Dermis blood vessel endothelial cell (primary cell): Measurements from ENCODE around the gene GPR162. TPM values are rescaled to one million over a fixed set of nuclear protein-coding genes. Genes with fewer than 3 reads are reported as not detected.
"Not testable (repeated sequence)": the region's sequence is repeated elsewhere in the genome, so short reads cannot be mapped to it uniquely, and the experiment has no call there.

Source experiments
- DNase-seq: peaks from one replicate; pipeline ENCODE4 v3.0.0; 2010
- total RNA-seq: library from RNA; depleted of rRNA; stranded (reverse); fragments of >200 nt; gene quantifications from 2 replicates; pipeline ENCODE4 v1.2.3, GENCODE V29; 2014

Gene GPR162
- total RNA-seq, 1 donor from 2014 or later: 1.9 TPM

DNA sequence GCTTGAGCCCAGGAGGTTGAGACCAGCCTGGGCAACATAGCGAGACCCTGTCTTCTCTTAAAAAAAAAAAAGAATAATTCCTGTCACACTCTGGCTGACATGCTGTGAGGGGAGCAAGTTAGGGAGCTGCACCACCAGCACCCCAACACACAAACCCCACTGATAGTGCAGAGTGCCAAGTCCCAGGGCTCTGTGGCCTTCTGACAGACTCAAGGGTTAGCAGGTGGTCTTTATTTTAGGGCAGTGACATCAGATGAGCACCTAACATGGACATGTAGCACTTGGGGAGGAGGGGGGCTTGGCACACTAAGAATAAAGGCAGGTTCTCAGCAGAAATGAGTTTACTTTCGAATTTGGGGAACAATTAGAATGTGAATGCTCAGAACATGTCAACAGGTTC, 37.2 kb downstream of the GPR162 start:
- no peak for DNase-seq

DNA sequence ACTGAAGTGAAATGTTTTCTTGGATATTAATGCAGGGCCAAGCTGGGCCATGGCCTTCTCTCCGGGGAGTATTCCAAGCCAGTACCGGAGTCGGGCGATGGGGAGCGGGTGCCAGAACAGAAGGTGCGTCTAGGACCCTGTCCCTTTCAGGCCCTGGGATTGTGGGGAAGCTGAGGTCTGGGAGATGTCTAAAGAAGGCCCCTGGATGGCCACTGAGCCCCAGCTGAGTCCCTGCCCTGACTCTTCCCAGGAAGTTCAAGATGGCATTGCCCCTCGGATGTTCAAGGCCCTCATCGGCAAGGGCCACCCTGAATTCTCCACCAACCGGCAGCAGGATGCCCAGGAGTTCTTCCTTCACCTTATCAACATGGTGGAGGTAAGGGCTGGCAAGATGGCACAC, 38.5 kb downstream of the GPR162 start:
- no peak for DNase-seq

DNA sequence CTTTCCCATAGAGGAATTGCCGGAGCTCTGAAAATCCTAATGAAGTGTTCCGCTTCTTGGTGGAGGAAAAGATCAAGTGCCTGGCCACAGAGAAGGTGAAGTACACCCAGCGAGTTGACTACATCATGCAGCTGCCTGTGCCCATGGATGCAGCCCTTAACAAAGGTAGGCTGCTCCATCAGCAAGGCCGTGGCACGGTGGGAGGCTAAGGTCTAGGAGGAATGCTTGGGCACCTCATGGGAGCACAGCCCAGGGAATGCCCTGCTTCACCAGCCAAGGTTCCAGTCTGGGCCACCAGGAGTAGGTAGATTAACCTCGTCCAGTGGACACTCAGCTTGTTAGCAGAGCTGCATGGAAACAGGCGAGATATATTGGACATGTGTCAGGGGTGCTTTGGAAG, 39.3 kb downstream of the GPR162 start:
- no peak for DNase-seq

DNA sequence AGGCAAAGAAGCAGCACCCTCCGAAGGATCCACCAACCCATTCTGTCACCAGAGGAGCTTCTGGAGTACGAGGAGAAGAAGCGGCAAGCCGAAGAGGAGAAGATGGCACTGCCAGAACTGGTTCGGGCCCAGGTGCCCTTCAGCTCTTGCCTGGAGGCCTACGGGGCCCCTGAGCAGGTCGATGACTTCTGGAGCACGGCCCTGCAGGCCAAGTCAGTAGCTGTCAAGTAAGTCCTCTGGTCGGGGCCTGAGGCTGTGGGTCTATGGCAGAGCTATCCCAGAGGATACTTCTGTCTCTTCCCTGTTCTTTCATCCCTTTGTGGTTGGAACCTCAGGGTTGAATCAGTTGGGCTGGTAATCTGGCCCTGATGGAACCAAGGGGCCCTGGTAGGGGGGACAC, 39.8 kb downstream of the GPR162 start:
- no peak for DNase-seq

DNA sequence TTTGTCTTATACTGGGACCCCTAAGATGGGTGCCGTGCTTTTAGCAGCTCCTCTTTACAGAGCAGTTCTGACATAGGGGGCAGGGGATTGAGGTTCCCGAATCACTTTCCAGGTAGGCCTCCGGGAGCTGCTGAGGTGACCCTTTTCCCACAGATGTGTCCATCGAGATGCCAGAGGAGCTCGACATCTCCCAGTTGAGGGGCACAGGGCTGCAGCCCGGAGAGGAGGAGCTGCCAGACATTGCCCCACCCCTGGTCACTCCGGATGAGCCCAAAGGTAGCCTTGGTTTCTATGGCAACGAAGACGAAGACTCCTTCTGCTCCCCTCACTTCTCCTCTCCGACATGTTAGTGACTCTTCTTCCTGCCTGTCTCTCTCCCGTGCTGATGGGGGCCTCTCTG, 41.4 kb downstream of the GPR162 start:
- DNase-seq: no peak

DNA sequence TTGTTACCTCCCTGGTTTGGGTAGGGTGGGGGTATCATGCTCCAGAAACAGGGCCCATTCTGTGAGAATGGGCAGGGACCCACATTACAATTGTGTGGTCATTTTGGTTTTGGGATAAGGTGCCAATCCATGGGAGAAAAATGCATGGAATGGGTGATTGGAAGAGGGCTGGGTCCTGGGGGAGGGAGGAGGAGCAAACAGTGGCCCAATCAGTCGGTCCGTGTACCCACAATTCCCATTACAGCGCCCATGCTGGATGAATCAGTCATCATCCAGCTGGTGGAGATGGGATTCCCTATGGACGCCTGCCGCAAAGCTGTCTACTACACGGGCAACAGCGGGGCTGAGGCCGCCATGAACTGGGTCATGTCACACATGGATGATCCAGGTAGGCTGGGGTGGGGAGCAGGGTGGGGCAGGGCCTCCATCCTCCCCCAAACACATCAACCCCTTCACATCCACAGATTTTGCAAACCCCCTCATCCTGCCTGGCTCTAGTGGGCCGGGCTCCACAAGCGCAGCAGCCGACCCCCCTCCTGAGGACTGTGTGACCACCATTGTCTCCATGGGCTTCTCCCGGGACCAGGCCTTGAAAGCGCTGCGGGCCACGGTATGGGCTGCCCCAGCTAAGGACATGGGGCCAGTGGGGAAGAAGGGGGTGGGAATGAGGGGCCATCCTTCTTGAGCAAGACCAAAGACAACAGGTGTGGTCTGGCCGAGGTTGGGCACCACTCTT, 42.1 kb downstream of the GPR162 start:
- no peak for DNase-seq

DNA sequence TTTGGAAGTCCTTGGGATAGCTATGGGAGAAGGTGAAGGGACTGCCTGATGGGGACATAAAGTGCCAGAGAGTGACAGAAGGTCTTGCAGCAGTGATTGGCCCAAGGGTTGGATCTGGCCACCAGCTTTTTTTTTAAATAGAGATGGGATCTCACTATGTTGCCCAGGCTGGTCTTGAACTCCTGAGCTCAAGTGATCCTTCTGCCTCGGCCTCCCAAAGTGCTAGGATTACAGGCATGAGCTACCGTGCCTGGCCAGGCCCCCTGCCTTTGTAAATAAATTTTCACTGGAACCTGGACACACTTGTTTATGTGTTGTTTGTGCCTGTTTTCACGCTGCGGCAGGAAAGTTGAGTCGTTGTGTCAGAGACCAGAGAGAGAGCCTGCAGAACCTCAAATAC, 43.7 kb downstream of the GPR162 start:
- DNase-seq: not testable (repeated sequence)

DNA sequence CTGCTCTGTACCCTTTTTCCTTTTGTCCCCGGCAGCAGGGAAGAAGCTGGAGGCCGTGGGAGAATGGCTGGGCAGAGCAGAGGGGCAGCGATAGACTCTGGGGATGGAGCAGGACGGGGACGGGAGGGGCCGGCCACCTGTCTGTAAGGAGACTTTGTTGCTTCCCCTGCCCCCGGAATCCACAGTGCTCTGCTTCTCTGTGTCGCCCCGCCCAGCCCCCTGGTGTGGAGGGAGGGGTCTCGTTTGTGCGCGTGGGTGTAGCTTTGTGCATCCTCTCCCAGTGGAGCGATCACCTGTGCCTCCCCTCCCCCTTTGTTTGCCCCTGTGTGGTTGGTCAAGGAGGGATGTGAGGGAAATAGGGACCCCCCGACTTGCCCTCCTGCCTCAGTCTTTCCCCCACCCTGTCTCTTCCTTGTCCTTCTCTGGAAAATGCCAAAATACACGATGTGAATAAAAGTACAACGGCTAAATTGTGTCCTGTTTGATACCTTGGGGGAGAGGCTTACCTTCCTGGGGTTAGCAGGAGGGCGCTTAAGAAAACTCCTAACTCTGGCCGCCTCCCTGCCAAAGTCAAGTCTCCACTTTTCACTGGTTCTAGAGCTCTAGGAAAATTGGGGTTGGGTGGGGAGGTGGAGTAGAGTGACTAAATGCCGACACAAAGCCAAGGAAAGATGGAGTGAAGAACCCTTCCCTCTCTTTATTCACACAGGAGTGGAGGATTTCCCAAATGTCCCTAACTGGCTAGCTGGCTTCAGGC, 44.7 kb downstream of the GPR162 start:
- no peak for DNase-seq

DNA sequence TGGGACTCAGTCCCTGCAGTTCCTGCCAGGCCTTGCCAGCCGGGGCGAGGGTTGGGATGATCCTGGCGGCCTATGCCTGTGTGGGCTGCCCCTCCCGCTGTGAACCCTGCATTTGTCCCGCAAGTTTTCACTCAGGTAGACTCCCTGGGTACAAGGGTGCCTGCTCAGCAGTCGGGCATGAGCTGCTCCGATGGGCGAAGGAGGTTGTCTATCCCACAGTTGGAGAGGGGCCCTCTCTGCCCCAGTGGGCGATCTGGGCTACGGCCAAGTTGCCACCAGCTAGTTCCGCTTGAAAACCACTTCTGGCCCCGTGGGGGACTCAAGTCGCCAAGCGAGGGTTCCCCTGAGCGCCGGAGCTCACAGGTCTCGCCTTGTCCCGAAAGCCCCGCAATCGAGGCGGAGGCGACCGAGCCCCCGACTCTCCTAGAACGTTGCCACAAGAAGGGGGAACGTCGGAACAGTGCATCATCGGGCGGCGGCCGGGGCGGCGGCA, 45.3 kb downstream of the GPR162 start:
- no peak for DNase-seq

DNA sequence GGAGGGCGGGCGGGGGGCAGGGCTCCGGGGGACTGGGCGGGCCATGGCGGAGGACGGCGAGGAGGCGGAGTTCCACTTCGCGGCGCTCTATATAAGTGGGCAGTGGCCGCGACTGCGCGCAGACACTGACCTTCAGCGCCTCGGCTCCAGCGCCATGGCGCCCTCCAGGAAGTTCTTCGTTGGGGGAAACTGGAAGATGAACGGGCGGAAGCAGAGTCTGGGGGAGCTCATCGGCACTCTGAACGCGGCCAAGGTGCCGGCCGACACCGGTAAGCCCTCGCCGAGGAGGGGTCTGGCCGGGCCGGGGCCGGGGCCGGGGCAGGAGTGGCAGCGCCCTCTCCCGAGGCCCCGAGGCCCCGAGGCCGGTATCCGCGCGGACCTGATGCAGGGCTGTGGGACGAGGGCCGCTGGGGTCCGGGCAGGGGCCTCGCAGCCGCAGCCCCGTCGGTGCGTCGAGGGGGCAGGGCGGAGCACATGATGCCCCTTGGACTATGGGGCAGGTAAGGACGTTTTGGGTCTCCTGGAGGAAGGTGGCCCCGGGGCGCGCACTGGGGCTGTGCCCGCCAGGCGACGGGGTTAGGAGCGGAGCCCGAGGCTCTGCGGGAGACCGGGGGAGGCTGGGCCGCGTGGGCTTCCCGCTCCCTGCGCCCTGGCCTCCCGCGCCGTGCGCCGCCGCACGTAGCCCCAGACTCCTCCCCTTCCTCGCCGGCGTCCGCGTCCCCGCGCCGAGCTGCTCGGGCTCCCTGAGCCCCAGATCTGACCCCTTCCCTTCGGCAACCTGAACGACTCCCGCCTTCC, 46.0 kb downstream of the GPR162 start, which contains the start of gene TPI1:
Gene TPI1 (plus strand): TSS at position 119 of the 798 bp plus-strand sequence. CDS start 36 bp downstream, at position 155.
- peak; percentile 86 for DNase-seq

DNA sequence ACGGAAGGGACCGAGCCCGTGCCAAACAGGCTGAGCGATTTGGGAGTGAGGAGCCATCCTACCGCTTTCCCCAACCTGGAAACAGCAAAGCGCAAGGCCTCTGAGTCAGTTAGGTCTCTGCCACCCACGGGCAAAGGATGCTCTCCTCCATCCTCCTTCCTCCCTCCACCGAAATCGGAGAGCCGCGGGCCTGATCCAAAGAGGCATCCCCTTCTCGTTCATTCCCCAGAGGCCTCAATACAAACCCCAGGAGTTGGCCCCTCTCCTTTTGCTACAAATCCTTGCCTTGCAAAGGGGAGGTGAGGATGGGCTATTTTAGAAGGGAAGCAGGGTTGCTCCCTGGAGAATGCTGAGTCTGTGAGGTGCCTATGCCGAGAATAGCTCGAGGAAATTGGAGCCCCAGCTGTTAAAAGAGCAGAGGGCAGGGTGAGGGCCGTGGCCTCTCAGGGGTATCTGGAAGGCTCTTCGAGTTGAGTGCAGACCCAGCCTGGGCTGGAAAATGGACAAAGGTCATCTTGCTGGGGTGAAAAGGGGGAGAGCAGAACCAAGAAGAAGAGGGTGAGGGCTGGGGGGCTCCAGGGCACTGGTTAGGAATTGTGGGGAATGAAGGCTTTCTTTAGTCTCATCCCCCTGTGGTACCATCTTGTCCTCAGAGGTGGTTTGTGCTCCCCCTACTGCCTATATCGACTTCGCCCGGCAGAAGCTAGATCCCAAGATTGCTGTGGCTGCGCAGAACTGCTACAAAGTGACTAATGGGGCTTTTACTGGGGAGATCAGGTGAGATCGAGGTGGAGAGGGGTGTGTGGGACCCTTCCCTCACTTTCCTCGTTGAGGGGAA, 46.8 kb downstream of the GPR162 start:
- peak; percentile 32 for DNase-seq

DNA sequence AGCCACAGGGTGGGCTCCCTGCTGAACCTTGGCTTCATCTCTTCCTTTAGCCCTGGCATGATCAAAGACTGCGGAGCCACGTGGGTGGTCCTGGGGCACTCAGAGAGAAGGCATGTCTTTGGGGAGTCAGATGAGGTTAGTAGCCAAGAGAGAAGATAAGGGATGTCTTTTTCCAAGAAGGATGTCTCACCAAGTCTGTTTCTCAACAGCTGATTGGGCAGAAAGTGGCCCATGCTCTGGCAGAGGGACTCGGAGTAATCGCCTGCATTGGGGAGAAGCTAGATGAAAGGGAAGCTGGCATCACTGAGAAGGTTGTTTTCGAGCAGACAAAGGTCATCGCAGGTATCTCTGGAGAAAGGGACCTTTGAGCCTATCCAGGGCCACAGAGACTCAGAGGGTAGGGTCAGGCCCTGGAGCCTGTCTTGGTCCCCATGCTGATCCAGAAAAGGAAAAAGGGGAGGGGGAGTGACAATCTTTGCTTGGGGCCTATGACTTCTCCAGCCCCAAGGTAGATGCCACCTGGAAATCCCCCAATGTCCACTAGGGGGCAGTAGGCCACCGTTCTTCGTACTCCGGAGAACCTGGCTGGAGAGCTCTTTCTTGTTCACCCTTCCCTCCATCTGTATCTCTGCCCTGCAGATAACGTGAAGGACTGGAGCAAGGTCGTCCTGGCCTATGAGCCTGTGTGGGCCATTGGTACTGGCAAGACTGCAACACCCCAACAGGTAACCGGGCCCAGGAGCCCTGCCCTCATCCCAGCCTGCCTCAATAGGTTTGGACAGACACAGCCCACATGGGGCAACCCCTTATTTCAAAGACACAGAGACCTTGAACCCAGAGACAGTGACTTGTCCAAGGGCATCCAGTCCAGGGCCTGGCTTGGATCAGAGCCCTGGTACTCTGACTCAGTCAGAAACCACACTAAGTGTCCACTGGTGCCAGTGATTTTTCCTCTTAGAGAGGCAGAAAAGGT, 47.7 kb downstream of the GPR162 start:
- peak; percentile 88 for DNase-seq

DNA sequence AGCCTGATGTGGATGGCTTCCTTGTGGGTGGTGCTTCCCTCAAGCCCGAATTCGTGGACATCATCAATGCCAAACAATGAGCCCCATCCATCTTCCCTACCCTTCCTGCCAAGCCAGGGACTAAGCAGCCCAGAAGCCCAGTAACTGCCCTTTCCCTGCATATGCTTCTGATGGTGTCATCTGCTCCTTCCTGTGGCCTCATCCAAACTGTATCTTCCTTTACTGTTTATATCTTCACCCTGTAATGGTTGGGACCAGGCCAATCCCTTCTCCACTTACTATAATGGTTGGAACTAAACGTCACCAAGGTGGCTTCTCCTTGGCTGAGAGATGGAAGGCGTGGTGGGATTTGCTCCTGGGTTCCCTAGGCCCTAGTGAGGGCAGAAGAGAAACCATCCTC, 48.7 kb downstream of the GPR162 start:
- DNase-seq: not testable (repeated sequence)

DNA sequence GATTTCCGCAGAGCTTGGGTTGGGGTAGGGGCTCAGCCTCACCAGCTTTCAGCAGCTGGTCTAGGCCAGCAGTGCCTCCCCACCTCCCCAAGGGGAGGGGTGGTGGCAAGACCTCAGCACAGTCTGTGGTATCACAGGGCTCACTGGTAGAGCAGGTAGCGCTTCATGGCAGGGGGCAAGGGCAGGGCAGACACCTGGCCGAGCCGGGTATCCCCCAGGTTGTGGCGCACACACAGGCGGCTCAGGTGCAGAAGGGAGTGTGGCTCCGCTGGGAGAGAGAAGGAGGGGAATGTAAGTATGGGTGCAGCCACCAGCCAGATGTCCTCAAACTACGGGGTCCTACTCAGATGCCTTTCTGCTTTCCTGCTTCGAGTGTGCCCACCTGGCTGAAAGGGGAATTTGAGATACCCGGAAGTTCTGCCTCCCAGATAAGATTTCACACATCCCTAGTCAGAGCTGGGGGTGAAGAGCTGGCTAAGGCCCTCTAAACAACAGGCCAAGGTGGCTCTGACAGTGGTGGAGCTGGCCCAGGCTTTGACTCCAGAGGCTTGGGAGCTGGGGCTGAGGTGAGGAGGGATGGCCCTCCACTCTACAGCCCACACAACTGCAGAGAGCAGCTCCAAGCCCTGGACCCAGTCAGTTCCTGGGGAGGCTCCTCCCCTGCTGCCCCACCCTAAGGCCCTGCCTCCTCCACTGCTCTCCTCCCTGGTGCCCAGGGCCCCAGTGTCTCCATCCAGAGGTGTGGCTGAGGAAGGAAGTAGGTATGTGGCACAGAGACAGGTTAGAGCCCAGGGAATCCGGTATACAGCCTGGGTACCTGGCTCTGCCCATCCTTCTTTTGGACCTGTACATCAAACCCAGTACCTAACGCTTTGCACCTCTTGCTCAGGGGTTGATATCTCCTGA, 49.7 kb downstream of the GPR162 start:
- no peak for DNase-seq

DNA sequence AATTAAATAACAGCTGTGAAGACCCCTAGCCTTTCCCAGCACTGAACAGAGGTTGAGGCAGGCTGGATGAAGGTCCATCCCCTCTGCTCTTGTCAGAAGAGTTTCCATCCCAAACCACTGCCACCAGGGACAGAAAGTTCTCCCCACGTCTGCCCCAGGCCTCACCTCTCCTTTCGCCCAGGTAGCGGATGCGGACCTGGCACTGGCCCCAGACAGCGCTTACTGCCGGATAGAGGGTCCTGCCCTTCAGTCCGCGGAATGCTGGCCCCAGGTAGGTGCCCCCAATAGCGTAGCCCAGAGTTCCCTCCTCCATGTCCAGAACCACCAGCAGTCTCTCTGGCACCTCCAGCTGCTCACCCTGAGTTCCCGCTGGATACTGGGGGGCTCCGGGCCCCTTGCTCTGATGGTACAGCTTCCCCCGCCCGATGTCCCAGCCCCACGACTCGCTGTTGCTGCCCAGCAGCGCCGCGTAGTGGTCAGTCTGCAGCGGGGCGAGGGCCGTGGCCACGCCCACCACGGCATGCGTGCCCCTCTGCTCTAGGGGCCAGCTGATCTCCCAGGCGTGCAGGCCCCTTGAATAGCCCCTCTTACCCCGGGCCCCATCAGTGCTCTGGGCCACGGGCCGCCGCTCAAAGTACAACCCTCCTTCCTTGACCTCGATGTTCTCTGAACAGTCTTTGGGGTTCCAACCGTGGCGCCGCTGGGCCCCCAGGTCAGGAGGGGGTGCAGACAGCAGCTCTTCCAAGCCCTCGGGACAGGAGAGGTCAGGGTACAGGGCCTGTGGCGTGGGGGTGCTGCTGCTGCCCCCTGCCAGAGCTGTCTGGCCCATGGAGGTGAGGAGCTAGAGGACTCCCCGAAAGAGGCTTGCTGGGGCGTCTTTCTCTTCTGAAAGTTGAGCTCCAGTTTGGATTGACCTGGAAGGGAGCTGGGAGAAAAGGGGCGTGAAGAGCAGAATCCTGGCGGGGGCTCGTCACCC, 50.7 kb downstream of the GPR162 start:
- peak; percentile 86 for DNase-seq

DNA sequence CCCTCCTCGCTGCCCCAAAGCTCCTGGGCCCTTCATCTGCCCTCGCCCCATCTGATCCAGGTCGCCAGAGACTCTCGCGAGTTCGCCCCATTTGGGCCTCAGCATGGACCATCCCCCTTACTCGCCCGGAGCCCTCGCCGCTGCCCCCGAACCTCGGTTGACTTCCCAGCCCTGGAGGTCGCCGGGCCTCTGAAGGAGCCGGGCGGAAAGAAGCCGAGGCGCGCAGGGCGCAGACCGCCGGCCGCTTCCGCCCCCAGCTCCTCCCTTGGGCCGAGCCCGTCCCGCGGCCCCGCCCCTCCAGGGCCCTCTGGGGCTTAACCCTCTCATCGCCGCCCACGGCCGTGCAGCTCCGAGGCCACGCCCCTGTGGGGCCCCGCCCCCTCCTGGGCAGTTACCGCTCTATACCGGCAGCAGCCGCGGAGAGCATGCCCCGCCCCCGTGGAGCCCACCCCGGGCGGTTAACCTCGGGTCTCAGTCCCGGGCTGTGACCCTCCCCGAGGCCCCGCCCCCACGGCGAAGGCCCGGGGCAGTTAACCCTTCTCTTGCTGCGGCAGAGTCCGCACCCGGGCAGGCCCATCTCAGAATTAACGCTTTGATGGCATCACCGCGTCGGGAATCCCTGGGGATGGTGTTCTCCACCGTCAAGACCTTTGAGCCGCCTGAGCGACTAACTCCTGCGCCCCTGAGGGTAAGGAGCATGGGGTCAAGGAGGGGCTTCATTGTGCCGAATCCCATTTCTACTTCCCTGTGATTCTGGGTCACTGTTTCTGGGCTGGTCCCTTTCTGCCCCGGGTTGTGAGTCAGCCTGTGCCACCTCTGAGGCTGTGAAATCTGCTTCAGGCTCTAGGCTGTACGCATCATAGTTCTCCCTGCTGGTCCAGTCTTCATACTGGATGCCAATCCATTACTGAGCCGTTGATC, 51.7 kb downstream of the GPR162 start, which contains the start of gene SPSB2:
Gene SPSB2 (minus strand): TSS at position 210 of the 921 bp plus-strand sequence. CDS start 402 bp downstream, outside the sequence.
- peak; percentile 96 for DNase-seq

DNA sequence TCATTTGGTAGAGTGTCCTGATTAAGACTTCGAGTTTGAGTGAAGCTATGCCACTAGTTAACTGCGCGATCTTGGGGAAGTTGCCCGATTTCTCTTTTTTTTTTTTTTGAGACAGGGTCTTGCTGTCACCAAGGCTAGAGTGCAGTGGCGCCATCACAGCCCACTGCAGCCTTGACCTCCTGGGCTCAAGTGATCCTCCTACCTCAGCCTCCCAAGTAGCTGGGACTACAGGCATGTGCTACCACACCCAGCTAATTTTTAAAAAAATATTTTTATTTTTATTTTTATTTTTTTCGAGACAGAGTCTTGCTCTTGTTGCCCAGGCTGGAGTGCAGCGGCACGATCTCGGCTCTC, 52.4 kb downstream of the GPR162 start:
- DNase-seq: not testable (repeated sequence)
